ENCODE measurements around the gene TMC4. TPM values are rescaled to one million over a fixed set of nuclear protein-coding genes. Genes with fewer than 3 reads are reported as not detected.

The TMC4 gene
- polyA plus RNA-seq, 1 of the 3 experiments (the other 2 are of a cell fraction) = 2.8 TPM

GRCh38 chr19:54156490-54156889 is 16.5 kb downstream of the TMC4 start:
- TF ChIP-seq FOXJ3 (CRISPR knock-in tag; IDR thresholded peaks at IDR 0.05) = no peak
- no peak for TF ChIP-seq FOSL2 (IDR thresholded peaks at IDR 0.05; ENCODE audit: borderline replicate concordance, low read depth)
- Histone ChIP-seq H3K9me2 (no peaks in the 10 kb centered on the region), H3K4me1 (ENCODE audit: control insufficient read depth in 1 of 2, insufficient read depth in 2 of 2, low read depth in 1 of 2, low read length in 1 of 2) (peaks cover 7 to 17% of the 10 kb centered on the region in 2 experiments; a peak in 2 of 4 replicates), H3K9ac (no peak overlapping the region), H3K9me3 (no peaks in the 10 kb centered on the region), H3K4me3 (ENCODE audit: low read depth in 2 of 2, low read length in 1 of 2) (no peak overlapping the region), H3K4me2 (no peak overlapping the region), H2AFZ (ENCODE audit: low read depth) (no peak overlapping the region), H3K36me3 (replicated peaks in 1 of 2; ENCODE audit: control insufficient read depth in 1 of 2, insufficient read depth in 2 of 2, low read length in 1 of 2) (peaks cover 27 to 57% of the 10 kb centered on the region in 2 experiments), H4K20me1 (ENCODE audit: insufficient read depth) (no peaks in the 10 kb centered on the region), H3K27ac (ENCODE audit: low read depth in 2 of 2, low read length in 1 of 2) (no peak overlapping the region), H3K27me3 (ENCODE audit: insufficient read depth) (no peaks in the 10 kb centered on the region), H3K79me2 (ENCODE audit: insufficient read depth) (peaks cover 19% of the 10 kb centered on the region; the same call in 1 of the 2 replicates), H3F3A (replicated peaks; ENCODE audit: insufficient read depth) (peaks cover 16% of the 10 kb centered on the region)
- DNase-seq = no peak
- ChIA-PET POLR2A (no interaction called here), CTCF (no interaction called here)
- 89% methylated on average over 11 of the region's 11 CpGs for WGBS (ENCODE audit: low lambda C conversion rate)

GRCh38 chr19:54155694-54156093 is 17.3 kb downstream of the TMC4 start:
- WGBS (ENCODE audit: low lambda C conversion rate) = 91% methylated on average over 19 of the region's 19 CpGs
- H3K4me1 ChIP-seq (ENCODE audit: control insufficient read depth in 1 of 2, insufficient read depth in 2 of 2, low read depth in 1 of 2, low read length in 1 of 2) = peaks cover 7 to 13% of the 10 kb centered on the region in 2 experiments; a peak in 2 of 4 replicates
- no peak overlapping the region for H3K9ac ChIP-seq
- CTCF ChIA-PET = interaction anchor here (0.7 kb wide), 1 partner anchor 11 kb away, joined by 3 read pairs; no protein-coding TSS in a partner anchor
- H3F3A ChIP-seq (replicated peaks; ENCODE audit: insufficient read depth) = peaks cover 19% of the 10 kb centered on the region
- H3K36me3 ChIP-seq (replicated peaks in 1 of 2; ENCODE audit: control insufficient read depth in 1 of 2, insufficient read depth in 2 of 2, low read length in 1 of 2) = peaks cover 33 to 61% of the 10 kb centered on the region in 2 experiments
- no peaks in the 10 kb centered on the region for H3K9me2 ChIP-seq
- H3K9me3 ChIP-seq = no peaks in the 10 kb centered on the region
- no peak overlapping the region for H3K27ac ChIP-seq (ENCODE audit: low read depth in 2 of 2, low read length in 1 of 2)
- no peak overlapping the region for H3K4me3 ChIP-seq (ENCODE audit: low read depth in 2 of 2, low read length in 1 of 2)
- no peak overlapping the region for H3K4me2 ChIP-seq
- H3K79me2 ChIP-seq (ENCODE audit: insufficient read depth) = peaks cover 12% of the 10 kb centered on the region; the same call in 1 of the 2 replicates
- POLR2A ChIA-PET = no interaction called here
- no peaks in the 10 kb centered on the region for H4K20me1 ChIP-seq (ENCODE audit: insufficient read depth)
- DNase-seq = no peak
- H3K27me3 ChIP-seq (ENCODE audit: insufficient read depth) = no peaks in the 10 kb centered on the region
- no peak overlapping the region for H2AFZ ChIP-seq (ENCODE audit: low read depth)
- TF ChIP-seq RFX5 (IDR thresholded peaks at IDR 0.05; ENCODE audit: low read length) (no peak), TEAD4 (IDR thresholded peaks at IDR 0.05; ENCODE audit: borderline replicate concordance, insufficient read depth) (no peak), CHD2 (IDR thresholded peaks at IDR 0.05; ENCODE audit: low read length, partially characterized antibody) (no peak), JUND (IDR thresholded peaks at IDR 0.05) (no peak), FOSL2 (IDR thresholded peaks at IDR 0.05; ENCODE audit: borderline replicate concordance, low read depth) (no peak), MEF2A (IDR thresholded peaks at IDR 0.05; ENCODE audit: borderline replicate concordance, low read depth) (no peak), SMC3 (IDR thresholded peaks at IDR 0.05; ENCODE audit: low read depth, low read length) (no peak), TAF1 (IDR thresholded peaks at IDR 0.05; ENCODE audit: borderline replicate concordance, low read depth, low read length) (no peak), FOXM1 (IDR thresholded peaks at IDR 0.05; ENCODE audit: low read depth) (no peak), GATA2 (CRISPR knock-in tag; IDR thresholded peaks at IDR 0.05) (no peak), ELF1 (IDR thresholded peaks at IDR 0.05) (no peak), USF2 (IDR thresholded peaks at IDR 0.05; ENCODE audit: borderline replicate concordance, low read depth, low read length) (no peak), POLR2AphosphoS5 (IDR thresholded peaks at IDR 0.05; ENCODE audit: low read depth, low read length) (no peak), RAD21 (IDR thresholded peaks at IDR 0.05; ENCODE audit: low read length) (no peak), REST (IDR thresholded peaks at IDR 0.05; ENCODE audit: low read depth, low read length) (no peak)
- TF ChIP-seq, protein P1, sequence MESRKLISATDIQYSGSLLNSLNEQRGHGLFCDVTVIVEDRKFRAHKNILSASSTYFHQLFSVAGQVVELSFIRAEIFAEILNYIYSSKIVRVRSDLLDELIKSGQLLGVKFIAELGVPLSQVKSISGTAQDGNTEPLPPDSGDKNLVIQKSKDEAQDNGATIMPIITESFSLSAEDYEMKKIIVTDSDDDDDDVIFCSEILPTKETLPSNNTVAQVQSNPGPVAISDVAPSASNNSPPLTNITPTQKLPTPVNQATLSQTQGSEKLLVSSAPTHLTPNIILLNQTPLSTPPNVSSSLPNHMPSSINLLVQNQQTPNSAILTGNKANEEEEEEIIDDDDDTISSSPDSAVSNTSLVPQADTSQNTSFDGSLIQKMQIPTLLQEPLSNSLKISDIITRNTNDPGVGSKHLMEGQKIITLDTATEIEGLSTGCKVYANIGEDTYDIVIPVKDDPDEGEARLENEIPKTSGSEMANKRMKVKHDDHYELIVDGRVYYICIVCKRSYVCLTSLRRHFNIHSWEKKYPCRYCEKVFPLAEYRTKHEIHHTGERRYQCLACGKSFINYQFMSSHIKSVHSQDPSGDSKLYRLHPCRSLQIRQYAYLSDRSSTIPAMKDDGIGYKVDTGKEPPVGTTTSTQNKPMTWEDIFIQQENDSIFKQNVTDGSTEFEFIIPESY (IDR thresholded peaks at IDR 0.05; ENCODE audit: borderline replicate concordance, low read depth) = no peak
- TF ChIP-seq, protein P2, sequence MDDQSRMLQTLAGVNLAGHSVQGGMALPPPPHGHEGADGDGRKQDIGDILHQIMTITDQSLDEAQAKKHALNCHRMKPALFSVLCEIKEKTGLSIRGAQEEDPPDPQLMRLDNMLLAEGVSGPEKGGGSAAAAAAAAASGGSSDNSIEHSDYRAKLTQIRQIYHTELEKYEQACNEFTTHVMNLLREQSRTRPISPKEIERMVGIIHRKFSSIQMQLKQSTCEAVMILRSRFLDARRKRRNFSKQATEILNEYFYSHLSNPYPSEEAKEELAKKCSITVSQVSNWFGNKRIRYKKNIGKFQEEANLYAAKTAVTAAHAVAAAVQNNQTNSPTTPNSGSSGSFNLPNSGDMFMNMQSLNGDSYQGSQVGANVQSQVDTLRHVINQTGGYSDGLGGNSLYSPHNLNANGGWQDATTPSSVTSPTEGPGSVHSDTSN (IDR thresholded peaks at IDR 0.05) = no peak

Measured in SK-N-SH (cell line).